DMS79 (cell line): ENCODE results near the gene STAMBPL1.
"Not testable (repeated sequence)": the region's sequence is repeated elsewhere in the genome, so short reads cannot be mapped to it uniquely, and the experiment has no call there.

ENCODE experiments used
- DNase-seq: peaks from one replicate; lab custom pipeline; 2025; lab: John Stamatoyannopoulos, UW

STAMBPL1 gene

GRCh38 chr10:88857831-88858230 lies 22.2 kb upstream of the STAMBPL1 start:
- no peak for DNase-seq

GRCh38 chr10:88858491-88858890 lies 21.6 kb upstream of the STAMBPL1 start:
- DNase-seq = no peak

- DNase-seq = no peak
Measured at GRCh38 chr10:88861036-88861435, 19.0 kb upstream of the STAMBPL1 start.

- DNase-seq = no peak
Measured at GRCh38 chr10:88865281-88865876, 14.7 kb upstream of the STAMBPL1 start.

GRCh38 chr10:88866454-88866853 lies 13.6 kb upstream of the STAMBPL1 start:
- no peak for DNase-seq

- DNase-seq = no peak
Measured at GRCh38 chr10:88870089-88870488, 10.0 kb upstream of the STAMBPL1 start.

GRCh38 chr10:88873757-88874156 lies 6.3 kb upstream of the STAMBPL1 start:
- no peak for DNase-seq

- DNase-seq = no peak
Measured at GRCh38 chr10:88874281-88874680, 5.8 kb upstream of the STAMBPL1 start.

- DNase-seq = no peak
Measured at GRCh38 chr10:88875081-88875480, 5.0 kb upstream of the STAMBPL1 start.

GRCh38 chr10:88877298-88877697 lies 2.7 kb upstream of the STAMBPL1 start:
- no peak for DNase-seq

- peak; percentile 27 for DNase-seq
Measured at GRCh38 chr10:88880282-88881076, 434 bp downstream of the STAMBPL1 start.

GRCh38 chr10:88881320-88881719 lies 1.3 kb downstream of the STAMBPL1 start:
- DNase-seq = no peak

- DNase-seq = no peak
Measured at GRCh38 chr10:88881922-88882645, 2.0 kb downstream of the STAMBPL1 start.

- not testable (repeated sequence) for DNase-seq
Measured at GRCh38 chr10:88882646-88883447, 2.8 kb downstream of the STAMBPL1 start.

GRCh38 chr10:88883448-88883809 lies 3.4 kb downstream of the STAMBPL1 start:
- DNase-seq = no peak

- no peak for DNase-seq
Measured at GRCh38 chr10:88886557-88886956, 6.5 kb downstream of the STAMBPL1 start.

GRCh38 chr10:88888810-88889445 lies 8.9 kb downstream of the STAMBPL1 start:
- no peak for DNase-seq

- DNase-seq = no peak
Measured at GRCh38 chr10:88889559-88890337, 9.7 kb downstream of the STAMBPL1 start.

GRCh38 chr10:88890681-88891381 lies 10.8 kb downstream of the STAMBPL1 start:
- no peak for DNase-seq

- no peak for DNase-seq
Measured at GRCh38 chr10:88892222-88892967, 12.3 kb downstream of the STAMBPL1 start.
